ENCODE data around the gene DMTF1. TPM values are rescaled to one million over a fixed set of nuclear protein-coding genes. Genes with fewer than 3 reads are reported as not detected.
"Not testable (repeated sequence)": the region's sequence is repeated elsewhere in the genome, so short reads cannot be mapped to it uniquely, and the experiment has no call there.

Gene DMTF1
- total and polyA plus RNA-seq, 2 donors (not counting 1 experiment from before 2014, with no cell fraction given) = 51.6 to 97.1 TPM

DNA sequence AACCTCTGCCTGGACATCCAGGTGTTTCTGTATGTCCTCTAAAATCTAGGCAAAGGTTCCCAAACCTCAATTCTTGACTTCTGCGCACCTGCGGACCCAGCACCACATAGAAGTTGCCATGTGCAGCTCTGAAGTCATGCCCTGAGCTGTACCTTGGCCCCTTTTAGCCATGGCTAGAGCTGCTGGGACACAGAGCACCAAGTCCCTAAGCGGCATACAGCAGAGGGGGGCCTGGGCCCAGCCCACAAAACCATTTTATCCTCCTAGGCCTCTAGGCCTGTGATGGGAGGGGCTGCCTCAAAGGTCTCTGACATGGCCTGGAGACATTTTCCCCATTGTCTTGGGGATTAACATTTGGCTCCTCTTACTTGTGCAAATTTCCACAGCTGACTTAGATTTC is 52.7 kb downstream of the DMTF1 start:
- peaks cover 4% of the 10 kb centered on the region for H3K79me2 ChIP-seq (ENCODE audit: control insufficient read depth, insufficient read depth, low read length)
- H3K27me3 ChIP-seq (ENCODE audit: control insufficient read depth, insufficient read depth, low read length) = no peaks in the 10 kb centered on the region
- H3K4me1 ChIP-seq (ENCODE audit: control insufficient read depth, extremely low read depth, insufficient read depth, low read length) = no peaks in the 10 kb centered on the region
- no peaks in the 10 kb centered on the region for H4K20me1 ChIP-seq (ENCODE audit: control insufficient read depth, extremely low read depth, insufficient read depth, low read length)
- no peaks in the 10 kb centered on the region for H3K36me3 ChIP-seq (ENCODE audit: control insufficient read depth, insufficient read depth, low read length)
- no peak for TF ChIP-seq EZH2 (IDR thresholded peaks at IDR 0.05; ENCODE audit: low read length, missing control alignments)
- TF ChIP-seq, protein P1, sequence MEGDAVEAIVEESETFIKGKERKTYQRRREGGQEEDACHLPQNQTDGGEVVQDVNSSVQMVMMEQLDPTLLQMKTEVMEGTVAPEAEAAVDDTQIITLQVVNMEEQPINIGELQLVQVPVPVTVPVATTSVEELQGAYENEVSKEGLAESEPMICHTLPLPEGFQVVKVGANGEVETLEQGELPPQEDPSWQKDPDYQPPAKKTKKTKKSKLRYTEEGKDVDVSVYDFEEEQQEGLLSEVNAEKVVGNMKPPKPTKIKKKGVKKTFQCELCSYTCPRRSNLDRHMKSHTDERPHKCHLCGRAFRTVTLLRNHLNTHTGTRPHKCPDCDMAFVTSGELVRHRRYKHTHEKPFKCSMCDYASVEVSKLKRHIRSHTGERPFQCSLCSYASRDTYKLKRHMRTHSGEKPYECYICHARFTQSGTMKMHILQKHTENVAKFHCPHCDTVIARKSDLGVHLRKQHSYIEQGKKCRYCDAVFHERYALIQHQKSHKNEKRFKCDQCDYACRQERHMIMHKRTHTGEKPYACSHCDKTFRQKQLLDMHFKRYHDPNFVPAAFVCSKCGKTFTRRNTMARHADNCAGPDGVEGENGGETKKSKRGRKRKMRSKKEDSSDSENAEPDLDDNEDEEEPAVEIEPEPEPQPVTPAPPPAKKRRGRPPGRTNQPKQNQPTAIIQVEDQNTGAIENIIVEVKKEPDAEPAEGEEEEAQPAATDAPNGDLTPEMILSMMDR (conservative IDR thresholded peaks at IDR 0.05 in 1 of 2, IDR thresholded peaks at IDR 0.05 in 1 of 2; ENCODE audit: low read depth in 1 of 2, low read length in 2 of 2) = no peak
- H3K4me3 ChIP-seq (replicated peaks in 1 of 4; ENCODE audit: control extremely low read depth in 1 of 4, insufficient read depth in 1 of 4, low read depth in 3 of 4, low read length in 4 of 4) = no peak overlapping the region
- H3K27ac ChIP-seq (ENCODE audit: insufficient read depth, low read length) = no peak overlapping the region
- no peak overlapping the region for H3K9ac ChIP-seq (ENCODE audit: insufficient read depth, low read length)
- H2AFZ ChIP-seq (ENCODE audit: low read length) = no peak overlapping the region
- H3K4me2 ChIP-seq (ENCODE audit: extremely low read depth, insufficient read depth, low read length) = no peak overlapping the region
- DNase-seq (ENCODE audit: low read depth in 2 of 2) = no peak
- no peaks in the 10 kb centered on the region for H3K9me3 ChIP-seq (ENCODE audit: control insufficient read depth, insufficient read depth, low read depth, low read length)

DNA sequence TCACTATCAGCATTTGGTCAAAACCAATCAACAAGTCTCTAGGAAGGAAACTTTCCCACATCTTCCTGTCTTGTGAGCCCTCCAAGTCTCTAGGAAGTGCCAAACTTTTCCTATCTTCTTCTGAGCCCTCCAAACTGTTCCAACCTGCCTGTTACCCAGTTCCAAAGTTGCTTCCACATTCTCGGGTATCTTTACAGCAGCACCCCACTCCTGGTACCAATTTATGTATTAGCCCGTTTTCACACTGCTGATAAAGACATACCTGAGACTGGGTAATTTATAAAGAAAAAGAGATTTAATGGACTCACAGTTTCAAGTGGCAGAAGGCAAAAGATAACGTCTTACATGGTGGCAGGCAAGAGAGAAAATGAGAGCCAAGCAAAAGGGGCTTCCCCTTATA is 53.4 kb downstream of the DMTF1 start:
- H3K4me1 ChIP-seq (ENCODE audit: control insufficient read depth, extremely low read depth, insufficient read depth, low read length); H3K4me3 ChIP-seq (replicated peaks in 1 of 4; ENCODE audit: control extremely low read depth in 1 of 4, insufficient read depth in 1 of 4, low read depth in 3 of 4, low read length in 4 of 4); H2AFZ ChIP-seq (ENCODE audit: low read length); H3K9ac ChIP-seq (ENCODE audit: insufficient read depth, low read length); DNase-seq (ENCODE audit: low read depth in 2 of 2); H3K4me2 ChIP-seq (ENCODE audit: extremely low read depth, insufficient read depth, low read length); H3K27ac ChIP-seq (ENCODE audit: insufficient read depth, low read length); H3K36me3 ChIP-seq (ENCODE audit: control insufficient read depth, insufficient read depth, low read length); H3K27me3 ChIP-seq (ENCODE audit: control insufficient read depth, insufficient read depth, low read length); H3K79me2 ChIP-seq (ENCODE audit: control insufficient read depth, insufficient read depth, low read length); H4K20me1 ChIP-seq (ENCODE audit: control insufficient read depth, extremely low read depth, insufficient read depth, low read length); H3K9me3 ChIP-seq (ENCODE audit: control insufficient read depth, insufficient read depth, low read depth, low read length): not testable (repeated sequence)

DNA sequence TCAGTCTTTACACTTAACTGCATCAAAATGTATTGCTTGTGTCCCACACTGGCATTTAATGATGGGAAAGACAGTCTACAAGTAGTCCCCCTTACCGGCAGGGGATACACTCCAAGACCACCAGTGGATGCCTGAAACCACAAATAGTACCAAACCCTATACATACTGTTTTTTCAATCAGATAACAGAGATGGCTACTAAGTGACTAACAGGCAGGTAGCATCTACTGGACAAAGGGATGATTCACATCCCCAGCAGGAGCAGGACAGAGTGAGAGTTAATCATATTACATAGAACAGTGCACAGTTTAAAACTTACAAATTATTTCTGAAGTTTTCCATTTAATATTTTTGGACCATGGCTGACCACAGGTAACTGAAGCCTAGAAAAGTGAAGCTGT is 54.1 kb downstream of the DMTF1 start:
- no peak overlapping the region for H3K9ac ChIP-seq (ENCODE audit: insufficient read depth, low read length)
- no peaks in the 10 kb centered on the region for H3K36me3 ChIP-seq (ENCODE audit: control insufficient read depth, insufficient read depth, low read length)
- no peaks in the 10 kb centered on the region for H3K4me1 ChIP-seq (ENCODE audit: control insufficient read depth, extremely low read depth, insufficient read depth, low read length)
- peaks cover 4% of the 10 kb centered on the region for H3K79me2 ChIP-seq (ENCODE audit: control insufficient read depth, insufficient read depth, low read length)
- no peaks in the 10 kb centered on the region for H4K20me1 ChIP-seq (ENCODE audit: control insufficient read depth, extremely low read depth, insufficient read depth, low read length)
- peak in 1 of 2 donors; percentile 55 for DNase-seq (ENCODE audit: low read depth in 2 of 2)
- H2AFZ ChIP-seq (ENCODE audit: low read length) = no peak overlapping the region
- no peak overlapping the region for H3K4me2 ChIP-seq (ENCODE audit: extremely low read depth, insufficient read depth, low read length)
- no peak overlapping the region for H3K27ac ChIP-seq (ENCODE audit: insufficient read depth, low read length)
- TF ChIP-seq, protein P1 (conservative IDR thresholded peaks at IDR 0.05 in 1 of 2, IDR thresholded peaks at IDR 0.05 in 1 of 2; ENCODE audit: low read depth in 1 of 2, low read length in 2 of 2) = no peak
- TF ChIP-seq EZH2 (IDR thresholded peaks at IDR 0.05; ENCODE audit: low read length, missing control alignments) = no peak
- no peaks in the 10 kb centered on the region for H3K27me3 ChIP-seq (ENCODE audit: control insufficient read depth, insufficient read depth, low read length)
- no peaks in the 10 kb centered on the region for H3K9me3 ChIP-seq (ENCODE audit: control insufficient read depth, insufficient read depth, low read depth, low read length)
- no peak overlapping the region for H3K4me3 ChIP-seq (replicated peaks in 1 of 4; ENCODE audit: control extremely low read depth in 1 of 4, insufficient read depth in 1 of 4, low read depth in 3 of 4, low read length in 4 of 4)

All from fibroblast of lung (primary cell).